ENCODE measurements around the gene SLCO3A1. TPM values are rescaled to one million over a fixed set of nuclear protein-coding genes. Genes with fewer than 3 reads are reported as not detected.
"Not testable (repeated sequence)": the region's sequence is repeated elsewhere in the genome, so short reads cannot be mapped to it uniquely, and the experiment has no call there.

The SLCO3A1 gene
- total RNA-seq, 1 experiment from 2014 or later = 1.7 TPM

GRCh38 chr15:92196342-92196741 lies 342.8 kb downstream of the SLCO3A1 start:
- no peak for DNase-seq (ENCODE audit: low read depth, low spot score)
- in situ Hi-C loops (cut with HindIII; ENCODE audit: low pct_unique_long_range_greater_than_20kb, low sequenced_read_pairs) = no loop called here

- in situ Hi-C loops (cut with HindIII; ENCODE audit: low pct_unique_long_range_greater_than_20kb, low sequenced_read_pairs) = no loop called here
- peak; percentile 22 for DNase-seq (ENCODE audit: low read depth, low spot score)
Measured at GRCh38 chr15:92197746-92198145, 344.2 kb downstream of the SLCO3A1 start.

DNA sequence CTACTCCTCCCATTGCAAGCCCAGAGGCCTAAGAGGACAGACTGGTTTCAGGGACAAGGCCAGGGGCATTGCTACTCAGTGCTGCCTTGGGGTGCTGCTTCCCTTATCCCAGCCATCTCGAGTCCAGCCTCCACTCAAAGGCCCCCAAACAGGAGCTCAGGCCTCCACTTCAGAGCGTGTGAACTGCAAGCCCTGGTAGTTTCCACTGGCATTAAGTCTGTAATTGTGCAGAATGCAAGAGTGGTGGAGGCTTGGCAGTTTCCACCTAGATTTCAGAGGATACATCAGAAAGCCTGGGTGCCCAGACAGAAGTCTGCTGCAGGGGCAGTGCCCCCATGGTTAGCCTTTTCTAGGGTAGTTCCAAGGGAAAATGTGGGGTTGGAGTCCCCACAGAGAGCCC lies 347.4 kb downstream of the SLCO3A1 start:
- DNase-seq (ENCODE audit: low read depth, low spot score) = no peak
- in situ Hi-C loops (cut with HindIII; ENCODE audit: low pct_unique_long_range_greater_than_20kb, low sequenced_read_pairs) = no loop called here

- in situ Hi-C loops (cut with HindIII; ENCODE audit: low pct_unique_long_range_greater_than_20kb, low sequenced_read_pairs) = no loop called here
- DNase-seq (ENCODE audit: low read depth, low spot score) = peak; percentile 66
Measured at GRCh38 chr15:92205255-92205739, 351.8 kb downstream of the SLCO3A1 start.

DNA sequence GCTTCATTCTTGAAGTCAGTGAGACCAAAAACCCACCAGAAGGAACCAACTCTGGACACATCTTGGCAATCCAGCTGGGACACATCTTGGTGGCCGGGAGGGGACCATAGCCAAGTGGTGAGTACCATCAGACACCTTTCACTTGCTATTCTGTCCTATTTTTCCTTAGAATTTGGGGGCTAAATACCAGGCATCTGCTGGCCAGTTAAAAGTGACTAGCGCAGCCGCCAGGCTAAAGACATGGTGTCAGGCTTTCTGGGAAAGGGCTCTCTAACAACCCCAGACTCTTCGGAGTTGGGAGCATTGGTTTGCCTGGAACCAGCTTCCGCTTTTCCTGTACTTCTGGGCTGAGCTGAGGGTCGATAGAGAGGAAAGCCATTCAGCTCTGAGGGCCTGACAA lies 354.1 kb downstream of the SLCO3A1 start:
- in situ Hi-C loops (cut with HindIII; ENCODE audit: low pct_unique_long_range_greater_than_20kb, low sequenced_read_pairs); DNase-seq (ENCODE audit: low read depth, low spot score): not testable (repeated sequence)

Data from SK-MEL-5 (cell line).